Measurements from ENCODE around the gene ZNF302.

ZNF302 gene

GRCh38 chr19:34669305-34669704 lies 8.2 kb upstream of the ZNF302 start:
- Histone ChIP-seq H3K4me2 (ENCODE audit: low read length) (no peak overlapping the region), H3K4me3 (ENCODE audit: low read depth, low read length, poor library complexity, severe bottlenecking) (no peak overlapping the region), H4K20me1 (ENCODE audit: insufficient read depth, low read length) (no peaks in the 10 kb centered on the region), H3K27me3 (ENCODE audit: insufficient read depth, low read length) (no peaks in the 10 kb centered on the region), H3K27ac (ENCODE audit: low read depth, low read length, poor library complexity, severe bottlenecking) (no peak overlapping the region), H3K9me3 (ENCODE audit: low read length) (no peaks in the 10 kb centered on the region), H3F3A (ENCODE audit: insufficient read depth, low read length) (no peaks in the 10 kb centered on the region), H2AFZ (ENCODE audit: low read length) (no peak overlapping the region), H3K9me2 (ENCODE audit: low read depth, low read length) (no peaks in the 10 kb centered on the region), H3K9ac (ENCODE audit: low read length) (no peak overlapping the region), H3K36me3 (ENCODE audit: insufficient read depth, low read length) (no peaks in the 10 kb centered on the region), H3K79me2 (ENCODE audit: insufficient read depth, low read length) (no peaks in the 10 kb centered on the region), H3K4me1 (ENCODE audit: insufficient read depth, low read length, severe bottlenecking) (peaks cover 5% of the 10 kb centered on the region)
- TF ChIP-seq, protein P1, sequence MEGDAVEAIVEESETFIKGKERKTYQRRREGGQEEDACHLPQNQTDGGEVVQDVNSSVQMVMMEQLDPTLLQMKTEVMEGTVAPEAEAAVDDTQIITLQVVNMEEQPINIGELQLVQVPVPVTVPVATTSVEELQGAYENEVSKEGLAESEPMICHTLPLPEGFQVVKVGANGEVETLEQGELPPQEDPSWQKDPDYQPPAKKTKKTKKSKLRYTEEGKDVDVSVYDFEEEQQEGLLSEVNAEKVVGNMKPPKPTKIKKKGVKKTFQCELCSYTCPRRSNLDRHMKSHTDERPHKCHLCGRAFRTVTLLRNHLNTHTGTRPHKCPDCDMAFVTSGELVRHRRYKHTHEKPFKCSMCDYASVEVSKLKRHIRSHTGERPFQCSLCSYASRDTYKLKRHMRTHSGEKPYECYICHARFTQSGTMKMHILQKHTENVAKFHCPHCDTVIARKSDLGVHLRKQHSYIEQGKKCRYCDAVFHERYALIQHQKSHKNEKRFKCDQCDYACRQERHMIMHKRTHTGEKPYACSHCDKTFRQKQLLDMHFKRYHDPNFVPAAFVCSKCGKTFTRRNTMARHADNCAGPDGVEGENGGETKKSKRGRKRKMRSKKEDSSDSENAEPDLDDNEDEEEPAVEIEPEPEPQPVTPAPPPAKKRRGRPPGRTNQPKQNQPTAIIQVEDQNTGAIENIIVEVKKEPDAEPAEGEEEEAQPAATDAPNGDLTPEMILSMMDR (IDR thresholded peaks at IDR 0.05; ENCODE audit: low read length) = no peak
- no peak for TF ChIP-seq EZH2 (IDR thresholded peaks at IDR 0.05; ENCODE audit: borderline replicate concordance, low read length)

DNA sequence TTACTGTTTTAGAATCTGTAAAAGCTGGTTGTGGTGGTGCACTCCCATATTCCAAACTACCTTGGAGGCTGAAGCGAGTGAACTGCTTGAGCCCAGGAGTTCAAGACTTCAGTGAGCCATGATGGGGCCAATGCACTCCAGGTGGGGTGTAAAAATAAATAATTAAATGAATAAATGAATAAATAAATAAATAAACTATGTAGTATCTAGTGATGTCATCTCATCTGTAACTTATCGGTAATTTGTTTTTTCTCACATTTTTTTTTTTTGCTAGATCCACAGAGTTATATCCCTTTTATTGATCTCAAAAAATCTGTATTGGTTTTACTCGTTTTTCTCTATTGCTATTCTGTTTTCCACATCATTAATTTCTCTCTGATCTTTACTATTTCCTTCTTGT lies 5.5 kb upstream of the ZNF302 start:
- no peak overlapping the region for H2AFZ ChIP-seq (ENCODE audit: low read length)
- TF ChIP-seq, protein P1 (IDR thresholded peaks at IDR 0.05; ENCODE audit: low read length) = no peak
- TF ChIP-seq EZH2 (IDR thresholded peaks at IDR 0.05; ENCODE audit: borderline replicate concordance, low read length) = no peak
- H3K4me3 ChIP-seq (ENCODE audit: low read depth, low read length, poor library complexity, severe bottlenecking) = no peak overlapping the region
- H3K27ac ChIP-seq (ENCODE audit: low read depth, low read length, poor library complexity, severe bottlenecking) = no peak overlapping the region
- no peaks in the 10 kb centered on the region for H3K27me3 ChIP-seq (ENCODE audit: insufficient read depth, low read length)
- peaks cover 11% of the 10 kb centered on the region for H3K4me1 ChIP-seq (ENCODE audit: insufficient read depth, low read length, severe bottlenecking)
- no peaks in the 10 kb centered on the region for H4K20me1 ChIP-seq (ENCODE audit: insufficient read depth, low read length)
- no peak overlapping the region for H3K9ac ChIP-seq (ENCODE audit: low read length)
- no peaks in the 10 kb centered on the region for H3K9me2 ChIP-seq (ENCODE audit: low read depth, low read length)
- no peak overlapping the region for H3K4me2 ChIP-seq (ENCODE audit: low read length)
- no peaks in the 10 kb centered on the region for H3F3A ChIP-seq (ENCODE audit: insufficient read depth, low read length)
- H3K79me2 ChIP-seq (ENCODE audit: insufficient read depth, low read length) = no peaks in the 10 kb centered on the region
- H3K36me3 ChIP-seq (ENCODE audit: insufficient read depth, low read length) = no peaks in the 10 kb centered on the region; the same call in 1 of the 2 replicates
- H3K9me3 ChIP-seq (ENCODE audit: low read length) = no peaks in the 10 kb centered on the region

- no peak overlapping the region for H3K27ac ChIP-seq (ENCODE audit: low read depth, low read length, poor library complexity, severe bottlenecking)
- no peaks in the 10 kb centered on the region for H3F3A ChIP-seq (ENCODE audit: insufficient read depth, low read length)
- H3K79me2 ChIP-seq (ENCODE audit: insufficient read depth, low read length) = no peaks in the 10 kb centered on the region
- H3K4me1 ChIP-seq (ENCODE audit: insufficient read depth, low read length, severe bottlenecking) = peaks cover 9% of the 10 kb centered on the region
- no peaks in the 10 kb centered on the region for H3K9me3 ChIP-seq (ENCODE audit: low read length)
- H3K27me3 ChIP-seq (ENCODE audit: insufficient read depth, low read length) = no peaks in the 10 kb centered on the region
- no peak overlapping the region for H3K4me3 ChIP-seq (ENCODE audit: low read depth, low read length, poor library complexity, severe bottlenecking)
- H3K9me2 ChIP-seq (ENCODE audit: low read depth, low read length) = no peaks in the 10 kb centered on the region
- H3K36me3 ChIP-seq (ENCODE audit: insufficient read depth, low read length) = peaks cover 2% of the 10 kb centered on the region; the same call in 1 of the 2 replicates
- H2AFZ ChIP-seq (ENCODE audit: low read length) = no peak overlapping the region
- H3K9ac ChIP-seq (ENCODE audit: low read length) = no peak overlapping the region
- TF ChIP-seq EZH2 (IDR thresholded peaks at IDR 0.05; ENCODE audit: borderline replicate concordance, low read length) = no peak
- TF ChIP-seq, protein P1 (IDR thresholded peaks at IDR 0.05; ENCODE audit: low read length) = no peak
- H4K20me1 ChIP-seq (ENCODE audit: insufficient read depth, low read length) = no peaks in the 10 kb centered on the region
- no peak overlapping the region for H3K4me2 ChIP-seq (ENCODE audit: low read length)
These were observed 3.9 kb upstream of the ZNF302 start for GRCh38 chr19:34673590-34673989.
